SU-DHL-6 (cell line): ENCODE measurements around the gene KCND2.

Experiments used
- H2AFZ ChIP-seq: fragments of 200-600 bp; sonication (generic); 2 replicates; pipeline ENCODE4 v1.6.1; 2014; ENCODE audit warnings: low read depth, mild to moderate bottlenecking, moderate library complexity, mixed read lengths, antibody characterized with exemption, low read length; ENCODE audit not compliant: severe bottlenecking
- H3F3A ChIP-seq: fragments of 200-600 bp; shearing (Covaris generic); 2 replicates; pipeline ENCODE4 v1.6.0; 2016; ENCODE audit warnings: antibody characterized with exemption, mild to moderate bottlenecking; ENCODE audit not compliant: insufficient read depth
- H3K27ac ChIP-seq: fragments of 200-600 bp; sonication (generic); 2 replicates; pipeline ENCODE4 v1.5.1; 2016; ENCODE audit warnings: low read depth, mild to moderate bottlenecking, low read length, moderate library complexity, mixed read lengths
- H3K27me3 ChIP-seq: fragments of 200-600 bp; sonication (generic), shearing (Covaris generic); 2 replicates; pipeline ENCODE4 v1.6.0; 2014; ENCODE audit warnings: mild to moderate bottlenecking, low read length
- H3K36me3 ChIP-seq: fragments of 200-600 bp; sonication (generic); 2 replicates; pipeline ENCODE4 v1.6.1; 2014; ENCODE audit warnings: mild to moderate bottlenecking, low read length, mixed read lengths
- H3K4me2 ChIP-seq: fragments of 300-600, 200-600 bp; shearing (Covaris generic), sonication (generic); 2 replicates; pipeline ENCODE4 v1.6.0; 2014; ENCODE audit warnings: low read length, low read depth, mild to moderate bottlenecking; ENCODE audit not compliant: poor library complexity, severe bottlenecking
- H3K4me3 ChIP-seq: fragments of 200-600 bp; sonication (generic); 2 replicates; pipeline ENCODE4 v1.5.1; 2014; ENCODE audit warnings: antibody characterized with exemption, low read length, mild to moderate bottlenecking, mixed read lengths; ENCODE audit not compliant: insufficient read depth, poor library complexity, severe bottlenecking
- H3K79me2 ChIP-seq: fragments of 200-600 bp; sonication (generic); 2 replicates; pipeline ENCODE4 v1.6.1; 2014; ENCODE audit warnings: mild to moderate bottlenecking, low read length, moderate library complexity; ENCODE audit not compliant: insufficient read depth
- H3K9ac ChIP-seq: fragments of 200-600 bp; sonication (generic); 2 replicates; pipeline ENCODE4 v1.7.0; 2014; ENCODE audit warnings: mild to moderate bottlenecking, low read length
- H3K9me2 ChIP-seq: fragments of 200-600 bp; sonication (generic); replicated peaks from 2 replicates; pipeline ENCODE4 v1.6.1; 2014; ENCODE audit warnings: low read length; ENCODE audit not compliant: insufficient read depth
- H3K9me3 ChIP-seq: fragments of 200-600 bp; sonication (generic); 2 replicates; pipeline ENCODE4 v1.6.1; 2014; ENCODE audit warnings: low read length, mixed read lengths; ENCODE audit not compliant: insufficient read depth
- H4K20me1 ChIP-seq: fragments of 200-600 bp; sonication (generic); 2 replicates; pipeline ENCODE4 v1.6.1; 2014; ENCODE audit warnings: low read depth, mild to moderate bottlenecking, antibody characterized with exemption, low read length, moderate library complexity, mixed read lengths
- CTCF ChIP-seq: fragments of 200-600 bp; sonication (generic); IDR thresholded peaks from one replicate; pipeline ENCODE4 v1.5.1; 2017; ENCODE audit warnings: antibody characterized with exemption, mild to moderate bottlenecking, low read length, moderate library complexity; ENCODE audit not compliant: insufficient read depth, poor library complexity, severe bottlenecking
- EZH2phosphoT487 ChIP-seq: fragments of 200-600 bp; sonication (generic), shearing (Covaris generic); conservative IDR thresholded peaks from 2 replicates; pipeline ENCODE4 v1.6.1; 2018; ENCODE audit warnings: mild to moderate bottlenecking, antibody characterized with exemption, low read length, moderate library complexity, mixed read lengths

Gene KCND2

GRCh38 chr7:120504386-120504785, 231.4 kb downstream of the KCND2 start:
- H3K79me2 ChIP-seq: no peaks in the 10 kb centered on the region
- H3K9ac ChIP-seq: no peak overlapping the region
- no peak overlapping the region for H3K27ac ChIP-seq
- H3K9me2 ChIP-seq: no peaks in the 10 kb centered on the region
- H3K4me3 ChIP-seq: no peak overlapping the region
- H3K27me3 ChIP-seq: no peaks in the 10 kb centered on the region
- TF ChIP-seq EZH2phosphoT487 (no peak), CTCF (no peak)
- no peaks in the 10 kb centered on the region for H3K36me3 ChIP-seq
- H2AFZ ChIP-seq: no peak overlapping the region
- H3F3A ChIP-seq: no peaks in the 10 kb centered on the region
- H3K4me2 ChIP-seq: no peak overlapping the region
- no peaks in the 10 kb centered on the region for H4K20me1 ChIP-seq
- H3K9me3 ChIP-seq: no peaks in the 10 kb centered on the region

- Histone ChIP-seq H3K4me2 (no peak overlapping the region), H2AFZ (no peak overlapping the region), H3K9ac (no peak overlapping the region), H3K9me2 (no peaks in the 10 kb centered on the region), H3K79me2 (no peaks in the 10 kb centered on the region), H3K4me3 (no peak overlapping the region), H3K27ac (no peak overlapping the region), H3K36me3 (no peaks in the 10 kb centered on the region), H3K27me3 (no peaks in the 10 kb centered on the region), H3F3A (no peaks in the 10 kb centered on the region), H4K20me1 (no peaks in the 10 kb centered on the region), H3K9me3 (no peaks in the 10 kb centered on the region)
- TF ChIP-seq CTCF (no peak), EZH2phosphoT487 (no peak)
Observed at GRCh38 chr7:120505770-120506169, 232.8 kb downstream of the KCND2 start.

GRCh38 chr7:120512701-120513100, 239.7 kb downstream of the KCND2 start:
- Histone ChIP-seq H3F3A (no peaks in the 10 kb centered on the region), H3K27me3 (no peaks in the 10 kb centered on the region), H3K27ac (no peak overlapping the region), H3K36me3 (no peaks in the 10 kb centered on the region), H4K20me1 (no peaks in the 10 kb centered on the region), H3K4me3 (no peak overlapping the region), H2AFZ (no peak overlapping the region), H3K9ac (no peak overlapping the region), H3K79me2 (no peaks in the 10 kb centered on the region), H3K9me3 (no peaks in the 10 kb centered on the region), H3K4me2 (no peak overlapping the region), H3K9me2 (no peaks in the 10 kb centered on the region)
- TF ChIP-seq CTCF (no peak), EZH2phosphoT487 (no peak)
